Adrenal gland (tissue), 5 donors: Measurements from ENCODE around the gene HTN3.
"Not testable (repeated sequence)": the region's sequence is repeated elsewhere in the genome, so short reads cannot be mapped to it uniquely, and the experiment has no call there.

Source experiments
- CTCF ChIP-seq, 6 experiments: fragments of 450-650 bp in 4 of 6; fragments of 200-600 bp in 2 of 6; sonication (generic) in 1 of 6; IDR thresholded peaks; 1 replicate in 5 of 6; 2 replicates in 1 of 6; pipeline versions ENCODE4 v1.5.1 to v1.8.0; 2016 to 2021; ENCODE audit warnings: antibody characterized with exemption in 6 of 6, mild to moderate bottlenecking in 2 of 6, moderate library complexity in 1 of 6
- POLR2A ChIP-seq, 2 donors: fragments of 450-650 bp; IDR thresholded peaks; one replicate each; pipeline ENCODE4 v1.6.1; 2017; ENCODE audit warnings: antibody characterized with exemption in 2 of 2, mild to moderate bottlenecking in 2 of 2, moderate library complexity in 1 of 2
- donor health status: DM: no; HTN: no; CAD: no.

GRCh38 chr4:70056534-70056933, 28.3 kb downstream of the HTN3 start:
- not testable (repeated sequence) for TF ChIP-seq CTCF, POLR2A (IDR thresholded peaks at IDR 0.05)
